ENCODE results near the gene ZNF276. TPM values are rescaled to one million over a fixed set of nuclear protein-coding genes. Genes with fewer than 3 reads are reported as not detected.

ZNF276 gene
- total and polyA plus RNA-seq, 12 donors, result 9.3 to 84.5 (median 22.4) TPM

Other genes with a start within 250 kb of the ZNF276 start
- 100 to 1,000 TPM in 3 of 9 donors, 10 to 100 TPM in 6; 29.7 to 127 (median 83.5) TPM for gene ANKRD11, start 231.0 kb upstream of the ZNF276 start, total RNA-seq
- 100 to 1,000 TPM in 1 of 3 donors, 10 to 100 TPM in 2; 56.3 to 125 (median 76.6) TPM for gene ANKRD11, start 231.0 kb upstream of the ZNF276 start, polyA plus RNA-seq
- 100 to 1,000 TPM in 8 of 9 donors, 10 to 100 TPM in 1; 91.0 to 246 (median 138) TPM for gene SPG7, start 213.1 kb upstream of the ZNF276 start, total RNA-seq
- gene SPG7, start 213.1 kb upstream of the ZNF276 start, polyA plus RNA-seq, result 100 to 1,000 TPM in 2 of 3 donors, 10 to 100 TPM in 1; 57.1 to 250 (median 247) TPM
- over 10,000 TPM in 1 of 9 donors, 1,000 to 10,000 TPM in 8; 1,683 to 12,881 (median 2,396) TPM for gene RPL13, start 160.9 kb upstream of the ZNF276 start, total RNA-seq
- 1,000 to 10,000 TPM in 2 of 3 donors, 100 to 1,000 TPM in 1; 893 to 8,950 (median 4,547) TPM for gene RPL13, start 160.9 kb upstream of the ZNF276 start, polyA plus RNA-seq
- gene CPNE7, start 145.8 kb upstream of the ZNF276 start, total RNA-seq, result 1 to 10 TPM in 2 of 9 donors, under 1 TPM in 4, not detected in 3; 0.15 to 1.8 (median 0.45) TPM
- gene CPNE7, start 145.8 kb upstream of the ZNF276 start, polyA plus RNA-seq, result 1 to 10 TPM in 1 of 3 donors, under 1 TPM in 2; 0.35 to 6.8 (median 0.94) TPM
- gene DPEP1, start 107.9 kb upstream of the ZNF276 start, total RNA-seq, result 10 to 100 TPM in 1 of 9 donors, 1 to 10 TPM in 7, under 1 TPM in 1; 0.44 to 27.3 (median 5.0) TPM
- gene DPEP1, start 107.9 kb upstream of the ZNF276 start, polyA plus RNA-seq, result 1 to 10 TPM in 1 of 3 donors, under 1 TPM in 2; 0.60 to 4.1 (median 0.88) TPM
- 10 to 100 TPM; 50.7 to 100.0 (median 64.4) TPM for gene CHMP1A, start 63.8 kb upstream of the ZNF276 start, total RNA-seq
- 10 to 100 TPM; 32.5 to 91.5 (median 79.0) TPM for gene CHMP1A, start 63.8 kb upstream of the ZNF276 start, polyA plus RNA-seq
- 1 to 10 TPM; 1.9 to 7.5 (median 4.1) TPM for gene SPATA33, start 63.7 kb upstream of the ZNF276 start, total RNA-seq
- 10 to 100 TPM in 1 of 3 donors, 1 to 10 TPM in 2; 5.1 to 13.5 (median 6.5) TPM for gene SPATA33, start 63.7 kb upstream of the ZNF276 start, polyA plus RNA-seq
- gene CDK10, start 34.8 kb upstream of the ZNF276 start, total RNA-seq, result 100 to 1,000 TPM in 1 of 9 donors, 10 to 100 TPM in 8; 31.5 to 127 (median 62.1) TPM
- gene CDK10, start 34.8 kb upstream of the ZNF276 start, polyA plus RNA-seq, result 100 to 1,000 TPM in 2 of 3 donors, 10 to 100 TPM in 1; 29.5 to 289 (median 159) TPM
- gene SPATA2L, start 19.8 kb upstream of the ZNF276 start, total RNA-seq, result 10 to 100 TPM in 5 of 9 donors, 1 to 10 TPM in 4; 3.0 to 29.4 (median 10.4) TPM
- 10 to 100 TPM in 2 of 3 donors, under 1 TPM in 1; 0.20 to 17.5 (median 17.4) TPM for gene SPATA2L, start 19.8 kb upstream of the ZNF276 start, polyA plus RNA-seq
- 10 to 100 TPM in 8 of 9 donors, 1 to 10 TPM in 1; 7.2 to 39.5 (median 23.2) TPM for gene VPS9D1, start 639 bp upstream of the ZNF276 start, total RNA-seq
- 100 to 1,000 TPM in 1 of 3 donors, 10 to 100 TPM in 1, 1 to 10 TPM in 1; 3.9 to 102 (median 62.3) TPM for gene VPS9D1, start 639 bp upstream of the ZNF276 start, polyA plus RNA-seq
- gene FANCA, start 95.1 kb downstream of the ZNF276 start, total RNA-seq, result 10 to 100 TPM in 1 of 9 donors, 1 to 10 TPM in 8; 1.6 to 12.1 (median 3.3) TPM
- 1 to 10 TPM; 2.3 to 7.8 (median 4.7) TPM for gene FANCA, start 95.1 kb downstream of the ZNF276 start, polyA plus RNA-seq
- 10 to 100 TPM in 2 of 9 donors, 1 to 10 TPM in 7; 2.8 to 14.4 (median 4.5) TPM for gene SPIRE2, start 106.9 kb downstream of the ZNF276 start, total RNA-seq
- gene SPIRE2, start 106.9 kb downstream of the ZNF276 start, polyA plus RNA-seq, result 10 to 100 TPM in 1 of 3 donors, 1 to 10 TPM in 2; 2.8 to 14.2 (median 7.8) TPM
- gene TCF25, start 152.1 kb downstream of the ZNF276 start, total RNA-seq, result 100 to 1,000 TPM; 177 to 237 (median 205) TPM
- gene TCF25, start 152.1 kb downstream of the ZNF276 start, polyA plus RNA-seq, result 100 to 1,000 TPM; 215 to 438 (median 253) TPM
- 1 to 10 TPM in 8 of 9 donors, under 1 TPM in 1; 0.72 to 8.2 (median 5.8) TPM for gene MC1R, start 197.3 kb downstream of the ZNF276 start, total RNA-seq
- 10 to 100 TPM in 2 of 3 donors, under 1 TPM in 1; 0.55 to 20.4 (median 10.0) TPM for gene MC1R, start 197.3 kb downstream of the ZNF276 start, polyA plus RNA-seq
- 10 to 100 TPM in 8 of 9 donors, 1 to 10 TPM in 1; 6.4 to 63.8 (median 21.0) TPM for gene TUBB3, start 201.8 kb downstream of the ZNF276 start, total RNA-seq
- 10 to 100 TPM; 12.5 to 13.2 (median 12.9) TPM for gene TUBB3, start 201.8 kb downstream of the ZNF276 start, polyA plus RNA-seq
- gene DEF8, start 227.2 kb downstream of the ZNF276 start, total RNA-seq, result 10 to 100 TPM; 32.2 to 95.0 (median 61.9) TPM
- 10 to 100 TPM; 21.4 to 89.1 (median 89.0) TPM for gene DEF8, start 227.2 kb downstream of the ZNF276 start, polyA plus RNA-seq

All from adrenal gland (tissue), 12 donors.